Measurements from ENCODE around the gene SKAP1. TPM values are rescaled to one million over a fixed set of nuclear protein-coding genes. Genes with fewer than 3 reads are reported as not detected.

SKAP1 gene
- total and polyA plus RNA-seq, 4 donors, result 1.4 to 4.9 (median 2.5) TPM

DNA sequence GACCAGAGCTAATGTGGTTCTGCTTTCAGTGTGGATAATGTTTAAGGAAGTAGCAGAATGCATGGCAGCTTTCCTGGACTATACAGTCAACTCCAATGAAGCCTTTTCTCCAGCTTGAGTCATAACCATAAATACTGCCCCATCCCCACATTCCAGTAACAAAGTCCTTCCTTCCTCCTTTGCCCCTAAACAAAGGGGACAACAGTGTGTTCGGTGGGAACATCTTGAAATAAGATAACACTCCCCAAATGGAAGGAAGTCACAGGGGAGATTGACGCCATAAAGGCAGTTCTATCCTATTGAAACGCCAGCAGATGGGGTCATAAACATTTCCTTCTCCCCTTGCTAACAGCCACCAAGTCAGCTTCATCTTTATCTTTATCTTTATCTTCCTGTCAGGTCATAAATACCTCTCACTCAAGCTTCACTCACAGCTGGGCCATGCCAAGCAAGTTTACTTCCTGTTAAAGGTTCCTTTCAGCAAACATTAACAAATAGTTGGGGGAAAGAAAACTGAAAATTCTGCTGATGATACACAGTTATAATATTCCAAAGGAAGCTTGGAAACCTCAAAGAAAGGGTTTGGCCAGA lies 185.8 kb downstream of the SKAP1 start:
- peak overlapping the region in 1 of 2 donors; percentile 31 for H3K27ac ChIP-seq (ENCODE audit: low read depth in 1 of 2, low read length in 1 of 2)
- H3K27me3 ChIP-seq (ENCODE audit: control insufficient read depth in 3 of 3, insufficient read depth in 3 of 3, low read length in 2 of 3), result no peaks in the 10 kb centered on the region
- TF ChIP-seq, protein P1, sequence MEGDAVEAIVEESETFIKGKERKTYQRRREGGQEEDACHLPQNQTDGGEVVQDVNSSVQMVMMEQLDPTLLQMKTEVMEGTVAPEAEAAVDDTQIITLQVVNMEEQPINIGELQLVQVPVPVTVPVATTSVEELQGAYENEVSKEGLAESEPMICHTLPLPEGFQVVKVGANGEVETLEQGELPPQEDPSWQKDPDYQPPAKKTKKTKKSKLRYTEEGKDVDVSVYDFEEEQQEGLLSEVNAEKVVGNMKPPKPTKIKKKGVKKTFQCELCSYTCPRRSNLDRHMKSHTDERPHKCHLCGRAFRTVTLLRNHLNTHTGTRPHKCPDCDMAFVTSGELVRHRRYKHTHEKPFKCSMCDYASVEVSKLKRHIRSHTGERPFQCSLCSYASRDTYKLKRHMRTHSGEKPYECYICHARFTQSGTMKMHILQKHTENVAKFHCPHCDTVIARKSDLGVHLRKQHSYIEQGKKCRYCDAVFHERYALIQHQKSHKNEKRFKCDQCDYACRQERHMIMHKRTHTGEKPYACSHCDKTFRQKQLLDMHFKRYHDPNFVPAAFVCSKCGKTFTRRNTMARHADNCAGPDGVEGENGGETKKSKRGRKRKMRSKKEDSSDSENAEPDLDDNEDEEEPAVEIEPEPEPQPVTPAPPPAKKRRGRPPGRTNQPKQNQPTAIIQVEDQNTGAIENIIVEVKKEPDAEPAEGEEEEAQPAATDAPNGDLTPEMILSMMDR (IDR thresholded peaks at IDR 0.05; ENCODE audit: control extremely low read depth, extremely low read depth), result no peak
- H3K9me3 ChIP-seq (ENCODE audit: control insufficient read depth in 4 of 4, insufficient read depth in 3 of 4, low read length in 3 of 4), result no peaks in the 10 kb centered on the region
- ATAC-seq (ENCODE audit: insufficient read depth, low FRiP score), result no peak
- DNase-seq, result peak; percentile 27 to 55 (median 51)
- no peak overlapping the region for H3K4me3 ChIP-seq
- H3K4me1 ChIP-seq (ENCODE audit: control insufficient read depth in 5 of 5, insufficient read depth in 5 of 5, low read length in 5 of 5), result peaks cover 2 to 37% (median 17%) of the 10 kb centered on the region in 5 donors
- H3K9ac ChIP-seq (ENCODE audit: insufficient read depth in 1 of 2, low read length in 2 of 2), result no peak overlapping the region
- 15 to 40% methylated on average over 3 of the region's 3 CpGs for WGBS, 2 donors
- H3K36me3 ChIP-seq (ENCODE audit: control insufficient read depth in 4 of 4, insufficient read depth in 4 of 4, low read length in 4 of 4), result no peaks in the 10 kb centered on the region

DNA sequence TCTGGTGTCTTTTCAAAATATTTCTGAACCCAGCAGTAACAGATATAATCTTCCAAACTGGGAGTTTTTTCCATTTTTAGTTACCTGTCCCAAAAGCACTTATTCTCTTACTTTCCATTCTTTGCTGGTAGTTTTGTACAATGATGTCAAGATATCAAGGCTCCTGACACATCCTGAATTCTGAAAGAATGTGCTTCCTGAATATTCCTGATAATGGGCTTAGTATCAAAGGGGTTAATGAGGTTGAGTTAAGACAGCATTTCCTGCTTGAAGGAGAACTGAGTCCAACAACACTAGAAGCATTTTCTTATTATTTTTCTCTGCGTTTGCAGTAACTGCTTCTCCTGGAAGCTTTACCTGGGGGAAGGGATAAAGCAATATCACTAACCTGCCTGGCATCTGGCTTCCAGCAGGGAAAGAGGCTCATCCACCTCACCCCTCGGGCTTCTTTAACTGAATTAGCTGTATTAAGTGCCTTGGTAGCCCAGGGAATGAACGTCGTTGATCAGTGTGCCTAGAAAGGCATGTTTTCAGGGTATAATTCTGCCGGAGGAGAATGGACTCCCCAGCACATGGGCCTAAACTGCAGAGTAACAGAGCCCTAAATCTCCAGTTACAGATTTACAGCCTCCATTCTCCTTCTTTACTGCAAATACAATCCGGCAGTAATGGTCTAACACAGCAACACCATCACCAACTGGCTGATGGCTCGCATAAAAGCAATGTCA lies 188.1 kb downstream of the SKAP1 start:
- Histone ChIP-seq H3K9ac (ENCODE audit: insufficient read depth in 1 of 2, low read length in 2 of 2) (no peak overlapping the region), H3K9me3 (ENCODE audit: control insufficient read depth in 4 of 4, insufficient read depth in 3 of 4, low read length in 3 of 4) (no peaks in the 10 kb centered on the region), H3K4me3 (no peak overlapping the region), H3K27ac (ENCODE audit: low read depth in 1 of 2, low read length in 1 of 2) (no peak overlapping the region), H3K36me3 (ENCODE audit: control insufficient read depth in 4 of 4, insufficient read depth in 4 of 4, low read length in 4 of 4) (no peaks in the 10 kb centered on the region), H3K27me3 (ENCODE audit: control insufficient read depth in 3 of 3, insufficient read depth in 3 of 3, low read length in 2 of 3) (no peaks in the 10 kb centered on the region), H3K4me1 (ENCODE audit: control insufficient read depth in 5 of 5, insufficient read depth in 5 of 5, low read length in 5 of 5) (peaks cover 2 to 37% (median 17%) of the 10 kb centered on the region in 5 donors)
- WGBS, 2 donors, result 82 to 88% methylated on average over 7 of the region's 7 CpGs
- ATAC-seq (ENCODE audit: insufficient read depth, low FRiP score), result no peak
- TF ChIP-seq, protein P1 (IDR thresholded peaks at IDR 0.05; ENCODE audit: control extremely low read depth, extremely low read depth), result no peak
- DNase-seq, result no peak

DNA sequence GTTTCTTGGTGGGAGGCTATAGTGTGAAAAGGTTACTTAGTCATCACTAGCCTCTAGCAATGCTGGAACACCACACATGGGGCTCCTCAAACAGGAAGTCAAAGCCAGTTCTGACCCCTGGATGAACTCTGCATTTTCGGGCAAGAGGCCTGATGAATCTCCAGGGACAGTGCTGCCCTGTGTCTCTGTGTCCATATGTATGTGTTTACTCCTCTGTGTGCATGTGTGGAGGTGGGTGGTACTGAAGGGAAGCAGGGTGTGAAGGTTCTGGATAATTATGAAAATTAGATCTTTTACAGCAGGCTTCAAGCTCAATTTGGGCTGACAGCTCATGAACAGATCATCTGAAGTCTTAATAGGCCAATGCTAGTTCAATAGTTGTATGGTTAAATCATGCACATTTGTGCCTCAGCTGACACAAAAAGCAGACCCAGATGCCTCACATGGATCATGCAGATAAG lies 188.9 kb downstream of the SKAP1 start:
- WGBS, 2 donors, result 7 to 25% methylated on average over 1 of the region's 1 CpG
- peaks cover 2 to 37% (median 17%) of the 10 kb centered on the region in 5 donors for H3K4me1 ChIP-seq (ENCODE audit: control insufficient read depth in 5 of 5, insufficient read depth in 5 of 5, low read length in 5 of 5)
- H3K9ac ChIP-seq (ENCODE audit: insufficient read depth in 1 of 2, low read length in 2 of 2), result no peak overlapping the region
- H3K4me3 ChIP-seq, result no peak overlapping the region
- ATAC-seq (ENCODE audit: insufficient read depth, low FRiP score), result no peak
- H3K36me3 ChIP-seq (ENCODE audit: control insufficient read depth in 4 of 4, insufficient read depth in 4 of 4, low read length in 4 of 4), result no peaks in the 10 kb centered on the region
- peaks cover 0 to 3% (median 0%) of the 10 kb centered on the region in 3 donors for H3K27me3 ChIP-seq (ENCODE audit: control insufficient read depth in 3 of 3, insufficient read depth in 3 of 3, low read length in 2 of 3)
- H3K27ac ChIP-seq (ENCODE audit: low read depth in 1 of 2, low read length in 1 of 2), result peak overlapping the region in 1 of 2 donors; percentile 51
- H3K9me3 ChIP-seq (ENCODE audit: control insufficient read depth in 4 of 4, insufficient read depth in 3 of 4, low read length in 3 of 4), result no peaks in the 10 kb centered on the region
- TF ChIP-seq, protein P1 (IDR thresholded peaks at IDR 0.05; ENCODE audit: control extremely low read depth, extremely low read depth), result no peak
- DNase-seq, result peak; percentile 65 to 80 (median 75)
